Loucy (cell line): ENCODE results near the gene TENM4.

ENCODE experiments used
- CTCF ChIP-seq: fragments of 200-600 bp; sonication (generic); conservative IDR thresholded peaks from 2 replicates; pipeline ENCODE4 v1.5.1; 2014; ENCODE audit warnings: mild to moderate bottlenecking, antibody characterized with exemption, low read length
- EZH2phosphoT487 ChIP-seq: fragments of 200-600 bp; IDR thresholded peaks from 2 replicates; pipeline ENCODE4 v1.6.1; 2018; ENCODE audit warnings: antibody characterized with exemption, mild to moderate bottlenecking, moderate library complexity, borderline replicate concordance

GRCh38 chr11:79427126-79427525, 13.7 kb downstream of the TENM4 start:
- TF ChIP-seq CTCF, result no peak
- TF ChIP-seq EZH2phosphoT487, result no peak
